ENCODE data around the gene REC8.

REC8 gene

DNA sequence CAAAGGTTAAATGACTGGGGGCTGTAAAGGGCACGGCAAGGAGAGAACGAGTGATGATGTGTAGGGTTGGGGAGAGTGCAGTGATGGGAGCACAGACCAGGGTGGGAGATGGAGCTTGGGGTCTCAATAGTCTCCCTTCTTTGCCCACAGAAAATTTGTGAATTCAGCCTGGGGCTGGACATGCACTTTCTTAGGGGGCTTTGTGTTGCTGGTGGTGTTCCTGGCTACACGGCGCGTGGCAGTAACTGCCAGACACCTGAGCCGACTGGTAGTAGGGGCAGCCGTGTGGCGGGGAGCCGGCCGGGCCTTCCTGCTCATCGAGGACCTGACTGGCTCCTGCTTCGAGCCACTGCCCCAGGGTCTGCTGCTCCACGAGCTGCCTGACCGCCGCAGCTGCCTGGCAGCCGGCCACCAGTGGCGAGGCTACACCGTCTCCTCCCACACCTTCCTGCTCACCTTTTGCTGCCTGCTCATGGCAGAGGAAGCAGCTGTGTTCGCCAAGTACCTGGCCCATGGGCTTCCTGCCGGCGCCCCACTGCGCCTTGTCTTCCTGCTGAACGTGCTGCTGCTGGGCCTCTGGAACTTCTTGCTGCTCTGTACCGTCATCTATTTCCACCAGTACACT lies 39.7 kb upstream of the REC8 start:
- H3K36me3 Mint-ChIP-seq (ENCODE audit: low read depth) = peaks cover 4% of the 10 kb centered on the region

DNA sequence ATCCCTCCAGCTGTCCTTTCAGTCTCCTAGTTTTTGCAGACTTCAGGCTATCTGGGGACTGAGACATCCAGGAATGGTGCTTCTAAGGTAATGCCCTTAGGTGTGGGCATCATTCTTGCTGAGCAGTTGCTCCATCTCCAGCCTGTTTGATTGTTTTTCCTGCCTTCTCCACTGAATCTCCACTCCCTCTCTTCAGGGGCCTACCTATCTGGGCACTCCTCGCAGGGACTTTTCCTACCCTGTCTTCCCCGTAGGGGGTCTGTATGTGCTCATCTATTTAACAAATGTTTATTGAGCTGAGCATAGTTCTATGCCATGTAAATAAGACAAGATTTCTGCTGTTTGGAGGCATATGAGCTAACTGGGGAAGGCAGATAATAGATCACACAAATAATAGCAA lies 38.9 kb upstream of the REC8 start:
- TF ChIP-seq CTCF (IDR thresholded peaks at IDR 0.05; ENCODE audit: unreplicated experiment in 3 of 3) = no peak
- Mint-ChIP-seq H3K27me3 (ENCODE audit: low read depth) (no peaks in the 10 kb centered on the region), H3K4me3 (peak overlapping the region; percentile 57 to 81 (median 75)), H3K4me1 (peaks cover 42% of the 10 kb centered on the region), H3K9me3 (no peaks in the 10 kb centered on the region), H3K36me3 (ENCODE audit: low read depth) (peaks cover 6% of the 10 kb centered on the region), H3K27ac (peak overlapping the region in 2 of 3 experiments; percentile 77 to 84)

More for the DNA sequence above, 39.7 kb upstream of the REC8 start:
- Mint-ChIP-seq H3K27ac (peak overlapping the region; percentile 43 to 84 (median 83)), H3K27me3 (ENCODE audit: low read depth) (no peaks in the 10 kb centered on the region), H3K9me3 (no peaks in the 10 kb centered on the region), H3K4me3 (peak overlapping the region; percentile 38 to 81 (median 79)), H3K4me1 (peaks cover 40% of the 10 kb centered on the region)
- TF ChIP-seq CTCF (IDR thresholded peaks at IDR 0.05; ENCODE audit: unreplicated experiment in 3 of 3) = no peak

DNA sequence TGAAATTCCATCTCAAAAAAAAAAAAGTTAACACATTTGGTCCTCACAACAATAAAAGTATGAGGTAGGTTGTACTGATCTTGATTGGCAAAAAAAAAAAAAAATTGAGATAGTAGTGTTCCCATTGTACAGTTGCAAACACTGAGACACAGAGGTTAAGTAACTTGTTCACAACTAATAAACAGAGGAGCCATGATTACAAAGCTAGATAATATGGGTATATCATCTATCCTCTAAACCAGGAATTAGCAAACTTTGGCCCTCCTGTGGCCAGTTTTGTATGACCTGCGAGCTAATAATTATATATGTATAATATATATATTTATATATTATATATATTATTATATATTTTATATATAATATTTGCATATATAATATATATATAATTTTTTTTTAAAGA lies 38.1 kb upstream of the REC8 start:
- no peak for TF ChIP-seq CTCF (IDR thresholded peaks at IDR 0.05; ENCODE audit: unreplicated experiment in 3 of 3)
- Mint-ChIP-seq H3K36me3 (ENCODE audit: low read depth) (peaks cover 14% of the 10 kb centered on the region), H3K27ac (no peak overlapping the region), H3K27me3 (ENCODE audit: low read depth) (no peaks in the 10 kb centered on the region), H3K9me3 (no peaks in the 10 kb centered on the region), H3K4me3 (no peak overlapping the region), H3K4me1 (peaks cover 46% of the 10 kb centered on the region)

GRCh38 chr14:24135584-24135833 lies 36.4 kb upstream of the REC8 start:
- peaks cover 24% of the 10 kb centered on the region for H3K36me3 Mint-ChIP-seq (ENCODE audit: low read depth)
- H3K9me3 Mint-ChIP-seq = no peaks in the 10 kb centered on the region
- H3K4me3 Mint-ChIP-seq = peak overlapping the region; percentile 87 to 88 (median 88)
- peaks cover 57% of the 10 kb centered on the region for H3K4me1 Mint-ChIP-seq
- no peak for TF ChIP-seq CTCF (IDR thresholded peaks at IDR 0.05; ENCODE audit: unreplicated experiment in 3 of 3)
- peak overlapping the region; percentile 52 to 84 (median 60) for H3K27ac Mint-ChIP-seq
- H3K27me3 Mint-ChIP-seq (ENCODE audit: low read depth) = peaks cover 3% of the 10 kb centered on the region

DNA sequence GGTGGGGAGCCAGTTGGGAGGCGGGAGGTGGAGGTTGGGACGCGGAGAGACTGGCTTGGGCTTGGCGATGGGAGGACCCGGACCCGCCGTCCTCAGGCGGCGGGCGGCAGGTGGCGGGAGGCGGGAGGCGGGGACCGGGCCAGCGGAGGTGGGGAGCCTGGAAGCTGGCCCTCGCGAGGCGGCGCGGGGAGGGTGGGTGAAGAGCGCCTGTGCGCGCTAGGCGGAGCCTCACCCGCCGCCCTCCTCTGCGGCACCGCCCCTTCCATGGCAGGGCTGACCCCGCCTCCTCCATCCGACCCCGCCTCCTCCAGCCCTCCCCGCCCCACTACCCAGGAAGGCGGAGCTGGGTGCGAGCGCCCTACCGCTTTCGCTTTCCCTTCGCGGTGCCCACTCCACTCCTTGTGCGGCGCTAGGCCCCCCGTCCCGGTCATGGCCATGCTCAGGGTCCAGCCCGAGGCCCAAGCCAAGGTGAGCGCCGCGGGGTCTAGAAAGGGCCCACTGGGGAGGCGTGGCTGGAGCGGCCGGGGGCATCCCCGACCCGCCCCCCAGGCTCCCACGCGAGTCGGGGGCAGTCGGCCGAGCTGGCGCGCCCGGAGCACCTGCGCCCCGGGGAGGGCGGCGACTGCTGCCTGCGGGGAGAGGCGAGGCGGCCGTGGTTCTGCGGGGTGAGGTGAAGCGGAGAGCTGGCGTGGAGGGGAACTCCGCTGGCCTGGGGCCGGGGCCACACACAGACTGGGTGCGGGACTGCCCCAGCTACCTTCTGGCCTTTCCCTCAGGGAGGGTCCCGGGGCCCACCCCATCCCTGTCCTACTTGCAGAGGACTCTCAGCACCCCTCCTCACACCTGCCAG lies 35.8 kb upstream of the REC8 start, which contains the start of gene PSME1:
Gene PSME1, plus strand, starts transcription at position 361 of the 850 bp plus-strand sequence. Its CDS starts 69 bp downstream, at position 430.
- Mint-ChIP-seq H3K27me3 (ENCODE audit: low read depth) (peaks cover 3% of the 10 kb centered on the region), H3K4me1 (peaks cover 51% of the 10 kb centered on the region), H3K36me3 (ENCODE audit: low read depth) (peaks cover 24% of the 10 kb centered on the region), H3K9me3 (no peaks in the 10 kb centered on the region), H3K4me3 (peak within 1 kb of the TSS; percentile 87 to 89 (median 88)), H3K27ac (peak within 1 kb of the TSS; percentile 52 to 84 (median 82))
- TF ChIP-seq CTCF (IDR thresholded peaks at IDR 0.05; ENCODE audit: unreplicated experiment in 3 of 3) = no peak

Measured in nephron (organoid).